Measurements from ENCODE around the gene CLEC18C. TPM values are rescaled to one million over a fixed set of nuclear protein-coding genes. Genes with fewer than 3 reads are reported as not detected.
"Not testable (repeated sequence)": the region's sequence is repeated elsewhere in the genome, so short reads cannot be mapped to it uniquely, and the experiment has no call there.

Gene CLEC18C
- total and polyA plus RNA-seq, 3 donors from 2014 or later: 3.1 to 31.9 (median 7.9) TPM

DNA sequence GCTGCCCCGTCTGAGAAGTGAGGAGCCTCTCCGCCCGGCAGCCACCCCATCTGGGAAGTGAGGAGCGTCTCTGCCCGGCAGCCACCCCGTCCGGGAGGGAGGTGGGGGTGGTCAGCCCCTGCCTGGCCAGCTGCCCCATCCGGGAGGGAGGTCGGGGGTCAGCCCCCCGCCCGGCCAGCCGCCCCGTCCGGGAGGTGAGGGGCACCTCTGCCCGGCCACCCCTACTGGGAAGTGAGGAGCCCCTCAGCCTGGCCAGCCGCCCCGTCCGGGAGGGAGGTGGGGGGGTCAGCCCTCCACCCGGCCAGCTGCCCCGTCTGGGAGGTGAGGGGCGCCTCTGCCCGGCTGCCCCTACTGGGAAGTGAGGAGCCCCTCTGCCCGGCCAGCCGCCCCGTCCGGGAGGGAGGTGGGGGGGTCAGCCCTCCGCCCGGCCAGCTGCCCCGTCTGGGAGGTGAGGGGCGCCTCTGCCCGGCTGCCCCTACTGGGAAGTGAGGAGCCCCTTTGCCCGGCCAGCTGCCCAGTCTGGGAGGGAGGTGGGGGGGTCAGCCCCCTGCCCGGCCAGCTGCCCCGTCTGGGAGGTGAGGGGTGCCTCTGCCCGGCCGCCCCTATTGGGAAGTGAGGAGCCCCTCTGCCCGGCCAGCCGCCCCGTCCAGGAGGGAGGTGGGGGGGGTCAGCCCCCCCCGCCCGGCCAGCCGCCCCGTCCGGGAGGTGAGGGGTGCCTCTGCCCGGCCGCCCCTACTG lies 31.2 kb downstream of the CLEC18C start:
- H3K4me3 ChIP-seq; H3K9me3 ChIP-seq; H3K27ac ChIP-seq; DNase-seq; H3K36me3 ChIP-seq (ENCODE audit: low read depth, missing control alignments); intact Hi-C loops (cut with DNase I; ENCODE audit: low total_unique reads); H3K27me3 ChIP-seq; H3K4me1 ChIP-seq: not testable (repeated sequence)
- WGBS, 2 donors: 93% methylated on average over 24 of the region's 46 CpGs; no CpG with 5 or more reads in 1 of the 2 donors

DNA sequence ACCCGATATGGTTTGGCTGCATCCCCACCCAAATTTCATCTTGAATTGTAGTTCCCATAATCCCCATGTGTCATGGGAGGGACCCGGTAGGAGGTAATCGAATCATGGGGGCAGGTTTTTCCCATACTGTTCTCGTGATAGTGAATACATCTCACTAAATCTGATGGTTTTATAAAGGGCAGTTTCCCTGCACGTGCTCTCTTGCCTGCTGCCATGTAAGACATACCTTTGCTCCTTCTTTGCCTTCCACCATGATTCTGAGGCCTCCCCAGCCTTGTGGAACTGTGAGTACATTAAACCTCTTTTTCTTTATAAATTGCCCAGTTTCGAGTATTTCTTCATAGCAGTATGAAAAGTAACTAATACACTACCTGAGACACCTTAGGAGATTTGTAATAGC lies 32.8 kb downstream of the CLEC18C start:
- H3K27me3 ChIP-seq; H3K4me1 ChIP-seq; intact Hi-C loops (cut with DNase I; ENCODE audit: low total_unique reads); H3K4me3 ChIP-seq; H3K9me3 ChIP-seq; H3K27ac ChIP-seq; DNase-seq; H3K36me3 ChIP-seq (ENCODE audit: low read depth, missing control alignments): not testable (repeated sequence)
- WGBS, 2 donors: 95 to 98% methylated on average over 6 of the region's 6 CpGs

DNA sequence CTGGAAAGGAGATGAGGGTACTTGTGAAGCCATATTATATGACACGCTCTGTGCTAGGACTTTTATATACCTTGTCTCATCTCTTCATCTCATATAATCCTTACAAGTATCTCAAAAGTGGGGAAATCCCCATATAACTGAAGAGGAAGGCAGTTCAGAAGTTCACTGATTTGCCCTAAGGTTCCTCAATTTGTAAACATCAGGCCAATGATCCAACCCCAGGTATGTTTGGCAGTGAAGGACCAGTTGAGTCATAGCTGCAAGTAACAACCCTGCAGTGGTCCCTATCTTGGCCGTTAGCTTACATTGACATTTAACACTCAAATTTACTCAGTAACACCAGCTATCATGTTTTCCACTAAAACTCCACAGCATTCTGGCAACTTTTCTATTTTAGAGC lies 45.0 kb downstream of the CLEC18C start:
- not testable (repeated sequence) for H3K36me3 ChIP-seq (ENCODE audit: low read depth, missing control alignments); H3K27ac ChIP-seq

DNA sequence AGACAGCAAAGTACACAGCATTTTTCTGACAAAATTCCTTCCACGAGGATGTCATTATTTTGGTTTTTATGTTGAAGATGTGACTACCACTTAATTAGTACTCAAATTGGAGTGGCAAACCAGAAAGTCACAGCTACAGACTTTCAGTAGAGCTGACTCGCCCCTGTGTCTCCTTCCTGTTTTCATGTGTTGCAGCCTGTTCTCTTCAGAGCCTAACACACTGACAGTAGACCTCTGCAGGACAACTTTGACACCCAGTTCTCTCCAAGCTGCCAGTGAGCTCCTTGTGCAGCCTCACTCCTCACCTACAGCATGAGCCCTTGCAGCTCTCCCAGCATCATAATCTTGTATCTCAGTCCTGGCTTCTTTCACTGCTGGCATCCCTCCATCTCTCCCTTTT lies 49.0 kb downstream of the CLEC18C start:
- H3K27me3 ChIP-seq; DNase-seq; H3K9me3 ChIP-seq; H3K36me3 ChIP-seq (ENCODE audit: low read depth, missing control alignments); intact Hi-C loops (cut with DNase I; ENCODE audit: low total_unique reads); H3K4me3 ChIP-seq; H3K27ac ChIP-seq; H3K4me1 ChIP-seq: not testable (repeated sequence)
- 52 to 80% methylated on average over 2 of the region's 2 CpGs for WGBS, 2 donors

More for the DNA sequence above, 45.0 kb downstream of the CLEC18C start:
- H3K4me3 ChIP-seq; intact Hi-C loops (cut with DNase I; ENCODE audit: low total_unique reads); H3K4me1 ChIP-seq; H3K27me3 ChIP-seq; H3K9me3 ChIP-seq; DNase-seq: not testable (repeated sequence)
- 94 to 96% methylated on average over 2 of the region's 2 CpGs for WGBS, 2 donors

DNA sequence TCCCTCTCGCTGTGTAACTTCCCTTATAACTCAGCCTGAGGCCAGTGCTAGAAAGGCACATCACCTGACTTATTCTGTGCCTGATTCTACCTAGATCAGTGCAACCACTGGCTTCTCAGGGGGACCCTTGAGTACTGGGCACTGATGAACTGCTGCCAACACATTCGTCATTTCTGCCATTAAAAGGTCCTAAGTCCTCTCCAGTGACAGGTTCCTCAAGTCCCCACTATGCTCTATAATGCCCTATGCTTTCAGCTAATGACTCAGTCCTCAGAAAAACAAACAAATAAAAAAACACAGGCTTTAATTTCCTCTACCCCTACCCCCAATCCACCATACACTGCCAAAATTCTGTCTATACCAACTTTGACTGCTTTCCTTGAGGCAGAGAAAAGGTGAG lies 49.6 kb downstream of the CLEC18C start:
- DNase-seq; intact Hi-C loops (cut with DNase I; ENCODE audit: low total_unique reads): not testable (repeated sequence)
- WGBS, 2 donors: no CpG with 5 or more reads among the region's 2 CpGs

DNA sequence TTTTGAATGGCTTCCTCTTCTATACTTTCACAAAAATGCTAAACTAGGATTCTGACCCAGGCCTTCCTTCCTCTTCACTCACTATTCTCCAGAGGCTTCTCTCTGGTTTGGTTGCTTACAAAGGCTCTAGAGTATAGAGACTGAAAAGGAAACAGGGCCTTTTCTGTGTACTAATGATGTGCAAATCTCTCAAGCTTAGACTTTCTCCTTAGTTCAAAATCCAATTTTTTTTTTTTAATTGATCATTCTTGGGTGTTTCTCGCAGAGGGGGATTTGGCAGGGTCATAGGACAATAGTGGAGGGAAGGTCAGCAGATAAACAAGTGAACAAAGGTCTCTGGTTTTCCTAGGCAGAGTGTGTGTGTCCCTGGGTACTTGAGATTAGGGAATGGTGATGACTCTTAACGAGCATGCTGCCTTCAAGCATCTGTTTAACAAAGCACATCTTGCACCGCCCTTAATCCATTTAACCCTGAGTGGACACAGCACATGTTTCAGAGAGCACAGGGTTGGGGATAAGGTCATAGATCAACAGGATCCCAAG lies 50.5 kb downstream of the CLEC18C start:
- H3K36me3 ChIP-seq (ENCODE audit: low read depth, missing control alignments); H3K27me3 ChIP-seq; H3K4me1 ChIP-seq; intact Hi-C loops (cut with DNase I; ENCODE audit: low total_unique reads); H3K4me3 ChIP-seq; DNase-seq; H3K27ac ChIP-seq; H3K9me3 ChIP-seq: not testable (repeated sequence)
- 62 to 88% methylated on average over 1 of the region's 3 CpGs for WGBS, 2 donors

More for the DNA sequence above, 49.6 kb downstream of the CLEC18C start:
- not testable (repeated sequence) for H3K27ac ChIP-seq; H3K4me1 ChIP-seq; H3K36me3 ChIP-seq (ENCODE audit: low read depth, missing control alignments); H3K4me3 ChIP-seq; H3K27me3 ChIP-seq; H3K9me3 ChIP-seq

DNA sequence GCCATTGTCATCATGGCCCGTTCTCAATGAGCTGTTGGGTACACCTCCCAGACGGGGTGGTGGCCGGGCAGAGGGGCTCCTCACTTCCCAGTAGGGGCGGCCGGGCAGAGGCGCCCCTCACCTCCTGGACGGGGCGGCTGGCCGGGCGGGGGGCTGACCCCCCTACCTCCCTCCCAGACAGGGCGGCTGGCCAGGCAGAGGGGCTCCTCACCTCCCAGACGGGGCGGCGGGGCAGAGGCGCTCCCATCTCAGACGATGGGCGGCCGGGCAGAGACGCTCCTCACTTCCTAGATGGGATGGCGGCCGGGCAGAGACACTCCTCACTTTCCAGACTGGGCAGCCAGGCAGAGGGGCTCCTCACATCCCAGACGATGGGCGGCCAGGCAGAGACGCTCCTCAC lies 51.1 kb downstream of the CLEC18C start:
- H3K4me1 ChIP-seq; intact Hi-C loops (cut with DNase I; ENCODE audit: low total_unique reads); H3K27me3 ChIP-seq; H3K4me3 ChIP-seq; DNase-seq; H3K27ac ChIP-seq; H3K36me3 ChIP-seq (ENCODE audit: low read depth, missing control alignments); H3K9me3 ChIP-seq: not testable (repeated sequence)
- 83% methylated on average over 16 of the region's 24 CpGs; no CpG with 5 or more reads in 1 of the 2 donors for WGBS, 2 donors

DNA sequence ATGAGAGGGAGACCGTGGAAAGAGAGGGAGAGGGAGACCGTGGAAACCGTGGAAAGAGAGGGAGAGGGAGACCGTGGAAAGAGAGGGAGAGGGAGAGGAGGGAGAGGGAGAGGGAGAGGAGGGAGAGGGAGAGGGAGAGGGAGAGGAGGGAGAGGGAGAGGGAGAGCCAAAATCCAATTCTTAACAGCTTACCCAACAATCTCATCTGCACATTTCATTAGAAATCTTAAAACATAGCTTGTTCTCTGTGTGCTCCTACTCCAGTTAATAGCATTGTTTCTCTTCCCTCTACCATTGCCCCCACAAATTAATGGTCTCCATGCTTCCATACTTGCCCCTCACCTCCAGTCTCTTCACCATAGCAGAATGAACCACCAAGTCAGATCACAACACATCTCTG lies 51.8 kb downstream of the CLEC18C start:
- WGBS, 2 donors: 71 to 89% methylated on average over 4 of the region's 4 CpGs
- H3K4me1 ChIP-seq; H3K36me3 ChIP-seq (ENCODE audit: low read depth, missing control alignments); DNase-seq; H3K27me3 ChIP-seq; H3K9me3 ChIP-seq; intact Hi-C loops (cut with DNase I; ENCODE audit: low total_unique reads); H3K4me3 ChIP-seq; H3K27ac ChIP-seq: not testable (repeated sequence)

DNA sequence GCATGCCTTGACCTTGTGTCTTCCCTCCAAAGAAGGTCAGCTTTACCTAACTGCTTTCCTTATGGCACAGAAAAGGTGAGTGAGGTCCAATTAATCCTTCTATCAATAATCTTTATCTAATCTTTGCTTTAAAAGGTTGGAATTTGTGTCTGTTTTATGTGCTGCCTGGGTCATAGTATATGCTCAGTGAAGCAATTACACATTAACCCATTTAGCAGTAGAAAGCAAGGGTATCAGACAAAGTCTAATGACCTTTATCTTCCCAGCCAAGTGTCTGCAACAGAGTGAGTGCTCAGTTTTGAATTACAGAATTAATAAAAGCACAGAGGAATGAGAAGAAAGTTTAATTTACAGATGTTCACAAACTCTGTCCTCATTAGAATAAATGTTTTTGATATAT lies 52.4 kb downstream of the CLEC18C start:
- H3K9me3 ChIP-seq; H3K27ac ChIP-seq; intact Hi-C loops (cut with DNase I; ENCODE audit: low total_unique reads); H3K27me3 ChIP-seq; H3K36me3 ChIP-seq (ENCODE audit: low read depth, missing control alignments); DNase-seq; H3K4me3 ChIP-seq; H3K4me1 ChIP-seq: not testable (repeated sequence)

DNA sequence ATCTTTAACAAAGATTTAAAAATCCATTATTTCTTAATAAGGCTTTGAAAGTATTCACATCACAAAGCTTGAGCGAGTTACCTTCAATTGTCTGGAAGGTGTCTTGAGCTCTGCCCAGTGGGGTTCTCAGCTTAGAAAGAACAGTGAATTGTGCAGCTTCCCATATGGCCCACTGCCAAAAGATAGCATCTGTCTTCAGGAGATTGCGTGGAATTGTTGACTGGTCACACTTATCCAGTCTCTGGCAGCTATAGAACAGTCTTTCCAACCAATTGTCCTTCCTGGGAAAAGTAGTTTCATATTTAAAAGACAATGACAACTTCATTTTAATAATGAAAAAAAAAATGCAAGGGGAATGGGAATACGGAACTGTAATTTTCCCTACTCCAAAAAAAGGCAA lies 58.2 kb downstream of the CLEC18C start:
- H3K27me3 ChIP-seq; H3K4me1 ChIP-seq; H3K36me3 ChIP-seq (ENCODE audit: low read depth, missing control alignments); H3K4me3 ChIP-seq; DNase-seq; H3K9me3 ChIP-seq; H3K27ac ChIP-seq; intact Hi-C loops (cut with DNase I; ENCODE audit: low total_unique reads): not testable (repeated sequence)
- WGBS, 2 donors: 78 to 80% methylated on average over 3 of the region's 3 CpGs
